Testis (tissue), 3 donors: Measurements from ENCODE around the gene FST. TPM values are rescaled to one million over a fixed set of nuclear protein-coding genes. Genes with fewer than 3 reads are reported as not detected.

Source experiments
- DNase-seq: peaks from one replicate; pipeline ENCODE4 v3.0.0-alpha.2; 2019
- H3K27ac ChIP-seq, 2 donors: fragments of 200-600 bp; sonication (generic); one replicate each; pipeline ENCODE4 v1.5.1; 2019
- H3K27me3 ChIP-seq: fragments of 200-600 bp; sonication (generic); one replicate; pipeline ENCODE4 v1.5.1; 2019
- H3K36me3 ChIP-seq: fragments of 200-600 bp; sonication (generic); one replicate; pipeline ENCODE4 v1.5.1; 2017; ENCODE audit warnings: low read depth; ENCODE audit errors: missing control alignments
- H3K4me1 ChIP-seq: fragments of 200-600 bp; sonication (generic); one replicate; pipeline ENCODE4 v1.5.1; 2019
- H3K4me3 ChIP-seq, 2 donors: fragments of 200-600 bp; sonication (generic); one replicate each; pipeline ENCODE4 v1.5.1; 2017 to 2019
- H3K9me3 ChIP-seq: fragments of 200-600 bp; sonication (generic); one replicate; pipeline ENCODE4 v1.5.1; 2017
- POLR2A ChIP-seq: fragments of 450-650 bp; IDR thresholded peaks from one replicate; pipeline ENCODE4 v1.6.1; 2017; ENCODE audit warnings: antibody characterized with exemption, mild to moderate bottlenecking, moderate library complexity
- WGBS, 2 donors: methylation state at CpG; one replicate each; pipeline ENCODE4 v1.1.5; 2018; 5-methylcytosine and 5-hydroxymethylcytosine counted together
- intact Hi-C: fragments of 100-400 bp; cut with DNase I; formaldehyde crosslinking; loops from one replicate; pipeline ENCODE4 v1.15.1; 2023; ENCODE audit warnings: low total_unique reads
- polyA plus RNA-seq: library from polyadenylated mRNA; stranded (reverse); fragments of 350-450 nt; fragmentation: Illumina TruSeq; extraction: RNeasy Lipid Tissue Mini Kit (QIAGEN cat#74804); gene quantifications from one replicate; pipeline ENCODE4 v1.2.3, GENCODE V29; 2014; ENCODE audit warnings: low read depth, low replicate concordance; ENCODE audit not compliant: insufficient read depth
- total RNA-seq, 2 donors: library from RNA; depleted of rRNA; stranded (reverse); fragments of >200 nt; gene quantifications; one replicate each; pipeline ENCODE4 v1.2.3, GENCODE V29; 2016
- TF ChIP-seq, protein P1 (sequence below), 3 experiments: fragments of 450-650 bp in 2 of 3; fragments of 200-600 bp in 1 of 3; sonication (generic) in 1 of 3; IDR thresholded peaks; one replicate each; pipeline ENCODE4 v1.5.1; 2016 to 2019; ENCODE audit warnings: antibody characterized with exemption in 3 of 3, mild to moderate bottlenecking in 2 of 3, moderate library complexity in 1 of 3

FST gene
- total and polyA plus RNA-seq, 3 donors from 2014 or later = 8.0 to 9.3 (median 8.7) TPM

GRCh38 chr5:53472720-53473510 is 7.5 kb upstream of the FST start:
- no peaks in the 10 kb centered on the region for H3K27me3 ChIP-seq
- TF ChIP-seq, protein P1, sequence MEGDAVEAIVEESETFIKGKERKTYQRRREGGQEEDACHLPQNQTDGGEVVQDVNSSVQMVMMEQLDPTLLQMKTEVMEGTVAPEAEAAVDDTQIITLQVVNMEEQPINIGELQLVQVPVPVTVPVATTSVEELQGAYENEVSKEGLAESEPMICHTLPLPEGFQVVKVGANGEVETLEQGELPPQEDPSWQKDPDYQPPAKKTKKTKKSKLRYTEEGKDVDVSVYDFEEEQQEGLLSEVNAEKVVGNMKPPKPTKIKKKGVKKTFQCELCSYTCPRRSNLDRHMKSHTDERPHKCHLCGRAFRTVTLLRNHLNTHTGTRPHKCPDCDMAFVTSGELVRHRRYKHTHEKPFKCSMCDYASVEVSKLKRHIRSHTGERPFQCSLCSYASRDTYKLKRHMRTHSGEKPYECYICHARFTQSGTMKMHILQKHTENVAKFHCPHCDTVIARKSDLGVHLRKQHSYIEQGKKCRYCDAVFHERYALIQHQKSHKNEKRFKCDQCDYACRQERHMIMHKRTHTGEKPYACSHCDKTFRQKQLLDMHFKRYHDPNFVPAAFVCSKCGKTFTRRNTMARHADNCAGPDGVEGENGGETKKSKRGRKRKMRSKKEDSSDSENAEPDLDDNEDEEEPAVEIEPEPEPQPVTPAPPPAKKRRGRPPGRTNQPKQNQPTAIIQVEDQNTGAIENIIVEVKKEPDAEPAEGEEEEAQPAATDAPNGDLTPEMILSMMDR (IDR thresholded peaks at IDR 0.05) = no peak
- no peak for TF ChIP-seq POLR2A
- no peak for DNase-seq
- WGBS, 2 donors = 84 to 89% methylated on average over 4 of the region's 4 CpGs
- no peaks in the 10 kb centered on the region for H3K4me1 ChIP-seq
- no peak overlapping the region for H3K4me3 ChIP-seq
- H3K9me3 ChIP-seq = no peaks in the 10 kb centered on the region
- no peak overlapping the region for H3K27ac ChIP-seq
- intact Hi-C loops = loop anchor here (10.0 kb wide), 1 partner anchor 752 kb away; no protein-coding TSS in a partner anchor
- no peaks in the 10 kb centered on the region for H3K36me3 ChIP-seq

DNA sequence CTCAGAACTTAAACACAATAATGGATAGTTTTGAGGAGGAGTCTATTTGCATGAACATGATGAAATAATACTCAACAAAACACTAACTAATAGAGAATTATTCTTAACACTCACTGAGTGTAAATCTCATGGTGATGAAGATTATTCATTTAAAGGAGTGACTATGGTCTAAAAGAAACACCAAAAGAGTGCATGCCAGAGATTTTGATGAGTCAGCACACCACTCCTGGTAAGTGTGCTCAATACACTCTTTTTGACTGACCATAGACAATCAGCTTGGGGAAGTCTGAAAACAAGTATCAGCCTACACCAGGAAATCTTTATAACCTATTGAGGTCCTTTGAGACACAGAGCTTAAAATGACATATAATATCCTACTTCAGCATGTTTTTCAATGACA is 6.8 kb upstream of the FST start:
- no peak for DNase-seq
- TF ChIP-seq, protein P1 (IDR thresholded peaks at IDR 0.05) = no peak
- TF ChIP-seq POLR2A = no peak

DNA sequence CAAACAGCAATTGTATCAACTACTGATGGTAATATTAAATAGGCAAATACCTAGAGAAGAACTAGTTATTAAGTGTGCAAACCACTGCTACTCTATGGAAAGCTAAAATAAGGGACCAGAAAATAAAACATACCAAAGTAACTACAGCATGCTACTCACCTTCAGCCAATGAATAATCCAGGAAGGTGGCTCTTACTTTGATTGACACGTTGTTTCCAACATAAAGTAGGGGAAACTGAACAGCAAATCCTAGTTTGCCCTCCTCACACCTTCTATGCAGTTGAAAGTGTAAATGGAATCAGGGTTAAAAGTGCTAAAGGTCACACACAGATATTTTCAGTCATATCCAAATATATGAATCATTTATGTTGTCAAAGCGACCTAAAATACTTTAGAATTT is 5.1 kb upstream of the FST start:
- Histone ChIP-seq H3K27ac (no peak overlapping the region), H3K4me1 (no peaks in the 10 kb centered on the region), H3K9me3 (no peaks in the 10 kb centered on the region), H3K36me3 (no peaks in the 10 kb centered on the region), H3K4me3 (no peak overlapping the region), H3K27me3 (no peaks in the 10 kb centered on the region)
- intact Hi-C loops = loop anchor here (10.0 kb wide), 1 partner anchor 749 kb away; no protein-coding TSS in a partner anchor
- TF ChIP-seq, protein P1 (IDR thresholded peaks at IDR 0.05) = no peak
- TF ChIP-seq POLR2A = no peak
- DNase-seq = no peak
- WGBS, 2 donors = 85 to 94% methylated on average over 2 of the region's 2 CpGs

More for the DNA sequence above, 6.8 kb upstream of the FST start:
- intact Hi-C loops = loop anchor here (10.0 kb wide), 1 partner anchor 751 kb away; no protein-coding TSS in a partner anchor
- no peak overlapping the region for H3K4me3 ChIP-seq
- no peak overlapping the region for H3K27ac ChIP-seq
- no peaks in the 10 kb centered on the region for H3K36me3 ChIP-seq
- no peaks in the 10 kb centered on the region for H3K27me3 ChIP-seq
- H3K4me1 ChIP-seq = no peaks in the 10 kb centered on the region
- no peaks in the 10 kb centered on the region for H3K9me3 ChIP-seq

GRCh38 chr5:53476019-53476418 is 4.4 kb upstream of the FST start:
- TF ChIP-seq, protein P1 (IDR thresholded peaks at IDR 0.05) = no peak
- no peak for TF ChIP-seq POLR2A
- 64 to 88% methylated on average over 3 of the region's 3 CpGs for WGBS, 2 donors
- Histone ChIP-seq H3K9me3 (no peaks in the 10 kb centered on the region), H3K4me3 (no peak overlapping the region), H3K27ac (no peak overlapping the region), H3K36me3 (no peaks in the 10 kb centered on the region), H3K27me3 (no peaks in the 10 kb centered on the region), H3K4me1 (no peaks in the 10 kb centered on the region)
- DNase-seq = no peak
- intact Hi-C loops = loop anchor here (10.0 kb wide), 1 partner anchor 749 kb away; no protein-coding TSS in a partner anchor
